Measurements from ENCODE around the gene MYH9.

Gene MYH9

GRCh38 chr22:36297568-36297967 lies 90.2 kb downstream of the MYH9 start:
- Histone ChIP-seq H3K27ac (no peak overlapping the region), H3K36me3 (peaks cover 97% of the 10 kb centered on the region), H3K9me3 (ENCODE audit: severe bottlenecking) (no peaks in the 10 kb centered on the region), H3K27me3 (ENCODE audit: insufficient read depth, low read depth, severe bottlenecking) (no peaks in the 10 kb centered on the region), H3K4me3 (ENCODE audit: low read depth, low read length) (no peak overlapping the region)
- DNase-seq, result no peak
- no peak for TF ChIP-seq CTCF (IDR thresholded peaks at IDR 0.05; ENCODE audit: low read depth, low read length)

GRCh38 chr22:36296690-36297089 lies 91.1 kb downstream of the MYH9 start:
- DNase-seq, result no peak
- Histone ChIP-seq H3K27me3 (ENCODE audit: insufficient read depth, low read depth, severe bottlenecking) (no peaks in the 10 kb centered on the region), H3K9me3 (ENCODE audit: severe bottlenecking) (no peaks in the 10 kb centered on the region), H3K27ac (no peak overlapping the region), H3K36me3 (peaks cover 97% of the 10 kb centered on the region), H3K4me3 (ENCODE audit: low read depth, low read length) (no peak overlapping the region)
- no peak for TF ChIP-seq CTCF (IDR thresholded peaks at IDR 0.05; ENCODE audit: low read depth, low read length)

- H3K27ac ChIP-seq, result no peak overlapping the region
- no peak overlapping the region for H3K4me3 ChIP-seq (ENCODE audit: low read depth, low read length)
- DNase-seq, result no peak
- no peaks in the 10 kb centered on the region for H3K9me3 ChIP-seq (ENCODE audit: severe bottlenecking)
- peaks cover 84% of the 10 kb centered on the region for H3K36me3 ChIP-seq
- H3K27me3 ChIP-seq (ENCODE audit: insufficient read depth, low read depth, severe bottlenecking), result no peaks in the 10 kb centered on the region
- TF ChIP-seq CTCF (IDR thresholded peaks at IDR 0.05; ENCODE audit: low read depth, low read length), result no peak
Measured at GRCh38 chr22:36295247-36295646, 92.5 kb downstream of the MYH9 start.

GRCh38 chr22:36294801-36295200 lies 93.0 kb downstream of the MYH9 start:
- Histone ChIP-seq H3K36me3 (peaks cover 81% of the 10 kb centered on the region), H3K9me3 (ENCODE audit: severe bottlenecking) (no peaks in the 10 kb centered on the region), H3K27me3 (ENCODE audit: insufficient read depth, low read depth, severe bottlenecking) (no peaks in the 10 kb centered on the region), H3K27ac (no peak overlapping the region), H3K4me3 (ENCODE audit: low read depth, low read length) (no peak overlapping the region)
- no peak for TF ChIP-seq CTCF (IDR thresholded peaks at IDR 0.05; ENCODE audit: low read depth, low read length)
- DNase-seq, result no peak

GRCh38 chr22:36294293-36294620 lies 93.5 kb downstream of the MYH9 start:
- Histone ChIP-seq H3K4me3 (ENCODE audit: low read depth, low read length) (no peak overlapping the region), H3K9me3 (ENCODE audit: severe bottlenecking) (no peaks in the 10 kb centered on the region), H3K36me3 (peaks cover 83% of the 10 kb centered on the region), H3K27ac (no peak overlapping the region), H3K27me3 (ENCODE audit: insufficient read depth, low read depth, severe bottlenecking) (no peaks in the 10 kb centered on the region)
- no peak for DNase-seq
- no peak for TF ChIP-seq CTCF (IDR thresholded peaks at IDR 0.05; ENCODE audit: low read depth, low read length)

DNA sequence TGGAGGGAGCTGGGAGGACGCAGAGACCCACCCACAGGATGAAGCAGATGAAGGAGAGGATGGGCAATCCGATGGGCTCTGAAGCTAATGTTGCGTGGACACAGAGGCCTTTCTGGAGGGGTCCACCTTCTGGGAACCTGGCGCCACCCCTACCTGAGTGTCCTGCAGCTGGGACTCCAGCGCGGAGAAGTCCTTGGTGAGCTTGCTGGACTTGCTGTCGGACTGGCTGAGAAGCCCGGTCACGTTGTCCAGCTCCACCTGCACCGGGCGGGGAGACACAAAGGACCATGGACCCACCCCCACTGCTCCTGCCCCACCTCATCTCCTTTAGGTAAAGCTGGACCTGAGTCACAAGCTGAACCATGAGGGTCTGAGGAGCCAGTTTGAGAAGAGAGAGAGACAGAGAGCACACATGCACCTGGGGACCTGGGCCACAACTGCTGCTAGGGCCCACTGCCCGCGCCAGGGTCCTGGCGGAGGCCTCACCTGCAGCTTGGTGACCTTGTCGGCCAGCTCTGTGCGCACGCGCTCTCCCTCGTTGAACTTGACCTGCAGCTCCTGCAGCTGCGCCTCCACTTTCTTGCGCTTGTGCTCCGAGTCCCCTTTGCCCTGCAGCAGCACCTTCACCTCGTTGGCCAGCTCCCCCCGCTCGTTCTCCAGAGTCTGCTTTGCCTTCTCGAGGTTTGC lies 94.0 kb downstream of the MYH9 start:
- Histone ChIP-seq H3K9me3 (ENCODE audit: severe bottlenecking) (no peaks in the 10 kb centered on the region), H3K4me3 (ENCODE audit: low read depth, low read length) (no peak overlapping the region), H3K36me3 (peaks cover 83% of the 10 kb centered on the region), H3K27ac (no peak overlapping the region), H3K27me3 (ENCODE audit: insufficient read depth, low read depth, severe bottlenecking) (no peaks in the 10 kb centered on the region)
- no peak for TF ChIP-seq CTCF (IDR thresholded peaks at IDR 0.05; ENCODE audit: low read depth, low read length)
- no peak for DNase-seq

All from WERI-Rb-1 (cell line).